Nephron (organoid): ENCODE measurements around the gene ITGA5.

ENCODE experiments used
- H3K27ac Mint-ChIP-seq, 3 experiments: 2 replicates each; pipeline ENCODE4 v1.8.0; 2020; ENCODE audit warnings: mixed read lengths in 3 of 3, mild to moderate bottlenecking in 2 of 3, moderate library complexity in 1 of 3
- H3K27me3 Mint-ChIP-seq: 2 replicates; pipeline ENCODE4 v1.8.0; 2021; ENCODE audit warnings: low read depth, mild to moderate bottlenecking, moderate library complexity, mixed read lengths
- H3K36me3 Mint-ChIP-seq: 2 replicates; pipeline ENCODE4 v1.8.0; 2020; ENCODE audit warnings: low read depth, mixed read lengths
- H3K4me1 Mint-ChIP-seq: 2 replicates; pipeline ENCODE4 v1.8.0; 2020; ENCODE audit warnings: mixed read lengths
- H3K4me3 Mint-ChIP-seq, 3 experiments: 2 replicates each; pipeline ENCODE4 v1.8.0; 2020; ENCODE audit warnings: mild to moderate bottlenecking in 3 of 3, mixed read lengths in 3 of 3, moderate library complexity in 2 of 3
- H3K9me3 Mint-ChIP-seq: 2 replicates; pipeline ENCODE4 v1.8.0; 2020; ENCODE audit warnings: mixed read lengths
- TF ChIP-seq, protein P1 (sequence below), 3 experiments: fragments of 200-600 bp; sonication (generic); IDR thresholded peaks; one replicate each; pipeline ENCODE4 v1.5.0; 2021; ENCODE audit warnings: antibody characterized with exemption in 3 of 3; ENCODE audit not compliant: unreplicated experiment in 3 of 3

Gene ITGA5

DNA sequence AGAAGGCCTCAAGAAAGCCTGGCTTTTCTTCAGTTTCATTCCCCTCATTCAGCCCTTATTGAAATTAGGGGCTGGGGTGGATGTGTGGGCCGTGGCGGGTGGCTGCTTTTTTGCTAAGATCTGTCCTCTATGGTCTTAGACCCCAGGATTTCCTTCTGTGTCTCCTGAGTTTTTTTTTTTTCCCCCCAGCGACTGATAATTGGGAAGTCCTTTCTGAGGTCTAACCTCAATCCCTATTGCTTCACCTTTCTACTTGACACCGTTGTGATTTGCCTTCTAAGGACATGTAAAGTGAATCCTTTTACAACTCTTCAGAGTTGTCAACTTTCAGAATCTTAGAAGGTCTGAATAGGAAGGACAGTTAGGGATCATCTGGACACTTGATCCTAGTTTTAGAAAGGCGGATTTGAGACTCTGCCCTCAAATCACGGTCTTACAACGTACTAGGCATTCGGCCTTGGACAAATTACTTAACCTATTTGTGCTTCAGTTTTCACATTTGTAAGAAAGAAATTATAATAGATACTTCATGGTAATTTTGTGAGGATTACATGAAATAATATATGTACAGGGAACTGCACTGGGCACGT lies 59.2 kb downstream of the ITGA5 start:
- Mint-ChIP-seq H3K4me3 (no peak overlapping the region), H3K9me3 (no peaks in the 10 kb centered on the region), H3K27me3 (peaks cover 1% of the 10 kb centered on the region), H3K4me1 (peaks cover 9% of the 10 kb centered on the region), H3K36me3 (no peaks in the 10 kb centered on the region), H3K27ac (no peak overlapping the region)
- TF ChIP-seq, protein P1, sequence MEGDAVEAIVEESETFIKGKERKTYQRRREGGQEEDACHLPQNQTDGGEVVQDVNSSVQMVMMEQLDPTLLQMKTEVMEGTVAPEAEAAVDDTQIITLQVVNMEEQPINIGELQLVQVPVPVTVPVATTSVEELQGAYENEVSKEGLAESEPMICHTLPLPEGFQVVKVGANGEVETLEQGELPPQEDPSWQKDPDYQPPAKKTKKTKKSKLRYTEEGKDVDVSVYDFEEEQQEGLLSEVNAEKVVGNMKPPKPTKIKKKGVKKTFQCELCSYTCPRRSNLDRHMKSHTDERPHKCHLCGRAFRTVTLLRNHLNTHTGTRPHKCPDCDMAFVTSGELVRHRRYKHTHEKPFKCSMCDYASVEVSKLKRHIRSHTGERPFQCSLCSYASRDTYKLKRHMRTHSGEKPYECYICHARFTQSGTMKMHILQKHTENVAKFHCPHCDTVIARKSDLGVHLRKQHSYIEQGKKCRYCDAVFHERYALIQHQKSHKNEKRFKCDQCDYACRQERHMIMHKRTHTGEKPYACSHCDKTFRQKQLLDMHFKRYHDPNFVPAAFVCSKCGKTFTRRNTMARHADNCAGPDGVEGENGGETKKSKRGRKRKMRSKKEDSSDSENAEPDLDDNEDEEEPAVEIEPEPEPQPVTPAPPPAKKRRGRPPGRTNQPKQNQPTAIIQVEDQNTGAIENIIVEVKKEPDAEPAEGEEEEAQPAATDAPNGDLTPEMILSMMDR (IDR thresholded peaks at IDR 0.05; ENCODE audit: unreplicated experiment in 3 of 3): no peak

DNA sequence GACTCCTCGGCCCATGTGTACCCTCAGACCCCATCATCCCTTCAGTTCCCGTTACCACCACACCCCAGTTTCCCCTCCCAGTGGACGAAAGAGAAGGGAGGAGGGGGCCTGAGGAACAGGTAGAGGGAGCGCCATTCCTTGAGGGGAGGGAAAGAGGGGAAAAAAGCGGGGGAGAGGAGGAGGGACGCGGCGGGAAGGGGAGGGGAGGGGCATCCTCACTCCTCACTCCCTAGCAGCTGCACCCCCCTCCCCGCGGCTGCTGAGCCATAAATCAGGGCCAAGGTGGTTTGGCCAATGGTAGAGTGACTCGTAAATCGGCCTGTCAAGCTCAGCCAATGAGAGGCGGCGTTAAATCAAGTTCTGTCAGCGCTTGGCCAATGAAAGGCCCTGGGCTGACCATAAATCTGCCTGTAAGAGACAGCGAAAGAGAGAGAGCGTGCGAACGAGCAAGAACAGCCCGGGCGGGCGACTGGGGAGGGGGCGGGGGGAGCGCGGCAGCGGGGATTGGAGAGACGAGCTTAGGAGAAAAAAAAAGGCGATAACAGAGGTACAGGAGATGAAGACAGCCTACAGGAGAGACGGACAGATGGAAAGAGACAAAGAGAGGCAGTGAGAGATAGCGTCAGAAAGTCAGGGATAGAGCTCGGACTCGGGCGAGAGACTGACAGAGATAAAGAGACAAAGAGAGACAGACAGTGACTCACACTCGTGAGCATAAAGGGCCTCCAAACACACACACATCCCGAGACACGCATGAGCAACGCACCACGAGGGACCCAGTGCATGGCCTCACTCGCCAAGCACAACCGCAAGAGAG lies 59.9 kb downstream of the ITGA5 start:
- Mint-ChIP-seq H3K27ac (no peak overlapping the region), H3K9me3 (no peaks in the 10 kb centered on the region), H3K4me3 (no peak overlapping the region), H3K27me3 (peaks cover 4% of the 10 kb centered on the region), H3K4me1 (peaks cover 9% of the 10 kb centered on the region), H3K36me3 (no peaks in the 10 kb centered on the region)
- TF ChIP-seq, protein P1 (IDR thresholded peaks at IDR 0.05; ENCODE audit: unreplicated experiment in 3 of 3): no peak

DNA sequence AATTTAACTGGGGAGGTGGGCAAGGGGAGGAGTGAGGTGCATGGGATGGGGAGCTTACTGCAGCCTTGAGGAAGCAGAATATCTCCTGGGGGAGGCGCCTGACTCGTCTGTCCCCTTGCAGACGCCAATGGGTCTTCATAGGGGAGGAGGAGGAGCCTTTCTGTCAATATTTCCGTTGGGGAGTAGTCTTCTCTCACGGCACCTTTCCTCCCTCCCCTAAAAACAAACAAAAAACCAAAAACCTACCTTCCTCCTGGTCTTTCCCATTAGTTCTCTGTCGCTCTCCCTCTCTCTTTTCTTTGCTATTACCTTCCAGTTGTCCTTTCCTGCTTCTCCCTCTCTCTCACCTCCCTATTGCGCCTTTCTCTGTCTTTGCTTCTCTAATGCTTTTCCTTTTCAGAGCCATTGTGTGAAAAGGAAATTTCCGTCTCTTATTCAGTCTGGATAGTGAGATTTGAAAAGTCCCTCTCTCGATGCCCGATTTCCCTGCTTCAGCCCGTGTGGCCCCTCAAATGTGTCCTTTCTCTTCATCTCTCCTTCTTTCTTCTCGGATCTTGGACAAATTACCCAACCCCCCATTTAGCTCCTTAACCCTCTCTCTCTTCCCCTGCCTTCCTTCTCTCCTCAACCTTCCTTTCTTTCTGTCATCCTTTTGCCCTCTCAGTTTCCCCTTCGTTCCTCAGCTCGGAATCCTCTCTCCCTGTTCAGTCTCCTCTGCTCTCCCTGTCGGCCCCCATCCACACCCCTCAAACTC lies 60.7 kb downstream of the ITGA5 start:
- Mint-ChIP-seq H3K36me3 (no peaks in the 10 kb centered on the region), H3K27ac (no peak overlapping the region), H3K9me3 (no peaks in the 10 kb centered on the region), H3K4me1 (peaks cover 15% of the 10 kb centered on the region), H3K27me3 (peaks cover 4% of the 10 kb centered on the region), H3K4me3 (no peak overlapping the region)
- TF ChIP-seq, protein P1 (IDR thresholded peaks at IDR 0.05; ENCODE audit: unreplicated experiment in 3 of 3): no peak

DNA sequence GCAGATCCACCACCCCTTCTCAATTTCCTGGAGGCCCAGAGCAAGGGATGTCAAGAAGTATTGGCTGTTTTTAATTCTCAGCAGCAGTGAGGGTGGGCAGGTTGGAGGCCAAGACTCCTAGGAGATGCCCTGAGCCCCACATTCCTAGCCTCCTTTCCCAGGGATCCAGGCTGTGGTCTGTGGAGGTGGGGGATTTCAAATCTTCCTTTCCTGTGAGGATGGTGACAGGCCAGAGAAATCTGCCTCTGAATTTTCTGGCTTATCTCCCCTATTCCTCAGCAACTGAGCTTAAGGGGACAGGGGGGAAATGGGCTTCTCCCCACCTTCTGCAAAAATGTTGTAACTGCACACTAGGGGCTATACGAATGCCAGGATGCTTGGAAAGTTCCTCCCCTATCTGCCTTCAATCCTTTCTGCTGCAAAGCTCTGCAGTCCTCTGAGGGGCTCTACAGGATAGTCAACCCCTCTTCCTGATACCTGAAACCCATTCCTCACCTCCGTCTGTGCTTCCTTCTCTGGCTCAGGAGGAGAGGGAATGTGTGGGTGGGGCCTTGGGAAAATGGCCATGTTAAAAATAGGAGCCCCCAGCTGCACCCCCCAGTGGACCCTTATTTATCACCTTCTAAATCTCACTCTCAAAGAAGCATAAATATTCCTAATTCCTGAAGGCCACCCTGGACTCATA lies 61.4 kb downstream of the ITGA5 start:
- Mint-ChIP-seq H3K27me3 (peaks cover 4% of the 10 kb centered on the region), H3K27ac (no peak overlapping the region), H3K9me3 (no peaks in the 10 kb centered on the region), H3K4me3 (peak overlapping the region; percentile 63 to 70 (median 64)), H3K4me1 (peaks cover 22% of the 10 kb centered on the region), H3K36me3 (no peaks in the 10 kb centered on the region)
- TF ChIP-seq, protein P1 (IDR thresholded peaks at IDR 0.05; ENCODE audit: unreplicated experiment in 3 of 3): no peak

DNA sequence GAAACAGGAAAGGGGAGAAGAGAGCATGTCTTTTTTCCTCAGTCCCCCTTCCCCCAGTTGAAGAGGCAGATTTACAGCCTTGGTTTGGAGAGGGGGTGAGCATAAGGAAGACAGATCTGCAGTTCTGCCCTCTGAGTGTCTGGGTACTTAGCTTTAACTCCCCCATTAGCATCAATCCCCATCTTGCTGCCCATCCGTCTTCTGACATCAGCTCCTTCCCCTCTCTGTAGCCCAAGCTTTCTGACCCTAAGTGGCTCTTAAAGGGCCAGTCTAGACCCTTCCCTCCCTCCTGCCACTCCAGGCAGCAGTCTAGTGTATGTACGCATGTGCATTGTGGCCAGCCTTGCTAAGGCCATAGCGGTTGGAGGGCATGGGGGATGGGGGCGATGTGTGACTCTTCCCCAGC lies 62.1 kb downstream of the ITGA5 start:
- TF ChIP-seq, protein P1 (IDR thresholded peaks at IDR 0.05; ENCODE audit: unreplicated experiment in 3 of 3): no peak
- Mint-ChIP-seq H3K9me3 (no peaks in the 10 kb centered on the region), H3K27ac (no peak overlapping the region), H3K4me1 (peaks cover 29% of the 10 kb centered on the region), H3K36me3 (no peaks in the 10 kb centered on the region), H3K27me3 (peaks cover 4% of the 10 kb centered on the region), H3K4me3 (peak overlapping the region; percentile 63 to 70 (median 64))
